Effector memory CD8-positive, alpha-beta T cell (primary cell): Measurements from ENCODE around the gene MST1R.
"Not testable (repeated sequence)": the region's sequence is repeated elsewhere in the genome, so short reads cannot be mapped to it uniquely, and the experiment has no call there.

Source experiments
- ATAC-seq: fragments of 150-1000 bp; cut with Tn5 transposase; replicated peaks from 2 replicates; pipeline ENCODE4 v1.10.0; 2021; ENCODE audit warnings: mild to moderate bottlenecking, moderate library complexity
- DNase-seq, 3 experiments: peaks; one replicate each; pipeline ENCODE4 v3.0.0; 2021
- H3K27ac Mint-ChIP-seq, 2 donors: one replicate each; pipeline ENCODE4 v1.8.0; 2022; ENCODE audit warnings: mild to moderate bottlenecking in 2 of 2, mixed read lengths in 2 of 2, moderate library complexity in 2 of 2
- H3K27me3 Mint-ChIP-seq, 2 donors: one replicate each; pipeline ENCODE4 v1.8.0; 2022; ENCODE audit warnings: mixed read lengths in 2 of 2
- H3K36me3 Mint-ChIP-seq: one replicate; pipeline ENCODE4 v1.8.0; 2022; ENCODE audit warnings: mild to moderate bottlenecking, moderate library complexity, mixed read lengths; ENCODE audit not compliant: insufficient read depth
- H3K4me1 Mint-ChIP-seq, 2 donors: one replicate each; pipeline ENCODE4 v1.8.0; 2022; ENCODE audit warnings: low read depth in 2 of 2, mixed read lengths in 2 of 2
- H3K4me3 Mint-ChIP-seq, 2 donors: one replicate each; pipeline ENCODE4 v1.8.0; 2022; ENCODE audit warnings: mild to moderate bottlenecking in 2 of 2, mixed read lengths in 2 of 2, moderate library complexity in 2 of 2
- H3K9me3 Mint-ChIP-seq, 2 donors: one replicate each; pipeline ENCODE4 v1.8.0; 2022; ENCODE audit warnings: mixed read lengths in 2 of 2

Gene MST1R

GRCh38 chr3:49927798-49928197 lies 24.1 kb upstream of the MST1R start:
- H3K36me3 Mint-ChIP-seq: peaks cover 7% of the 10 kb centered on the region
- ATAC-seq: no peak
- DNase-seq: no peak
- H3K4me1 Mint-ChIP-seq: peaks cover 18 to 24% of the 10 kb centered on the region in 2 donors
- no peak overlapping the region for H3K4me3 Mint-ChIP-seq
- H3K27ac Mint-ChIP-seq: no peak overlapping the region
- H3K27me3 Mint-ChIP-seq: no peaks in the 10 kb centered on the region
- H3K9me3 Mint-ChIP-seq: no peaks in the 10 kb centered on the region

GRCh38 chr3:49926117-49926728 lies 22.6 kb upstream of the MST1R start:
- Mint-ChIP-seq H3K9me3 (no peaks in the 10 kb centered on the region), H3K27ac (peak overlapping the region in 1 of 2 donors; percentile 0), H3K27me3 (no peaks in the 10 kb centered on the region), H3K4me3 (no peak overlapping the region), H3K4me1 (peaks cover 18 to 24% of the 10 kb centered on the region in 2 donors), H3K36me3 (peaks cover 7% of the 10 kb centered on the region)
- DNase-seq: no peak
- ATAC-seq: no peak

- no peak for ATAC-seq
- Mint-ChIP-seq H3K4me1 (peaks cover 18 to 24% of the 10 kb centered on the region in 2 donors), H3K27me3 (no peaks in the 10 kb centered on the region), H3K9me3 (no peaks in the 10 kb centered on the region), H3K36me3 (peaks cover 10% of the 10 kb centered on the region), H3K27ac (no peak overlapping the region), H3K4me3 (no peak overlapping the region)
- no peak for DNase-seq
Observed at GRCh38 chr3:49925485-49925884, 21.8 kb upstream of the MST1R start.

- ATAC-seq (no peak), DNase-seq (no peak)
- Mint-ChIP-seq H3K9me3 (no peaks in the 10 kb centered on the region), H3K36me3 (peaks cover 14% of the 10 kb centered on the region), H3K27me3 (no peaks in the 10 kb centered on the region), H3K4me1 (peaks cover 14 to 19% of the 10 kb centered on the region in 2 donors), H3K27ac (no peak overlapping the region), H3K4me3 (no peak overlapping the region)
Observed at GRCh38 chr3:49924683-49925082, 21.0 kb upstream of the MST1R start.

GRCh38 chr3:49917806-49918590 lies 14.3 kb upstream of the MST1R start:
- not testable (repeated sequence) for DNase-seq, H3K9me3 Mint-ChIP-seq, H3K27me3 Mint-ChIP-seq, ATAC-seq, H3K4me1 Mint-ChIP-seq, H3K4me3 Mint-ChIP-seq
- H3K36me3 Mint-ChIP-seq: peaks cover 19% of the 10 kb centered on the region
- H3K27ac Mint-ChIP-seq: peak overlapping the region in 1 of 2 donors; percentile 23

GRCh38 chr3:49916686-49917085 lies 13.0 kb upstream of the MST1R start:
- DNase-seq: no peak
- no peaks in the 10 kb centered on the region for H3K9me3 Mint-ChIP-seq
- no peaks in the 10 kb centered on the region for H3K27me3 Mint-ChIP-seq
- peaks cover 24% of the 10 kb centered on the region for H3K36me3 Mint-ChIP-seq
- no peak for ATAC-seq
- peaks cover 0 to 2% of the 10 kb centered on the region in 2 donors for H3K4me1 Mint-ChIP-seq
- H3K4me3 Mint-ChIP-seq: no peak overlapping the region
- H3K27ac Mint-ChIP-seq: no peak overlapping the region

GRCh38 chr3:49914906-49915305 lies 11.2 kb upstream of the MST1R start:
- DNase-seq (no peak), ATAC-seq (no peak)
- Mint-ChIP-seq H3K9me3 (no peaks in the 10 kb centered on the region), H3K27ac (no peak overlapping the region), H3K27me3 (no peaks in the 10 kb centered on the region), H3K36me3 (peaks cover 17% of the 10 kb centered on the region), H3K4me1 (peaks cover 0 to 2% of the 10 kb centered on the region in 2 donors), H3K4me3 (no peak overlapping the region)

- no peak for ATAC-seq
- no peaks in the 10 kb centered on the region for H3K9me3 Mint-ChIP-seq
- no peak overlapping the region for H3K4me3 Mint-ChIP-seq
- peaks cover 0 to 2% of the 10 kb centered on the region in 2 donors for H3K4me1 Mint-ChIP-seq
- no peaks in the 10 kb centered on the region for H3K27me3 Mint-ChIP-seq
- no peak for DNase-seq
- peaks cover 19% of the 10 kb centered on the region for H3K36me3 Mint-ChIP-seq
- peak overlapping the region in 1 of 2 donors; percentile 13 for H3K27ac Mint-ChIP-seq
Observed at GRCh38 chr3:49912881-49913281, 9.2 kb upstream of the MST1R start.

GRCh38 chr3:49911611-49912010 lies 7.9 kb upstream of the MST1R start:
- Mint-ChIP-seq H3K27ac (no peak overlapping the region), H3K4me3 (no peak overlapping the region), H3K36me3 (peaks cover 14% of the 10 kb centered on the region), H3K9me3 (no peaks in the 10 kb centered on the region), H3K4me1 (peaks cover 2 to 4% of the 10 kb centered on the region in 2 donors), H3K27me3 (no peaks in the 10 kb centered on the region)
- DNase-seq (no peak), ATAC-seq (no peak)

- peaks cover 14% of the 10 kb centered on the region for H3K36me3 Mint-ChIP-seq
- no peak for DNase-seq
- H3K27ac Mint-ChIP-seq: peak overlapping the region in 1 of 2 donors; percentile 32
- H3K27me3 Mint-ChIP-seq: no peaks in the 10 kb centered on the region
- ATAC-seq: no peak
- no peak overlapping the region for H3K4me3 Mint-ChIP-seq
- no peaks in the 10 kb centered on the region for H3K9me3 Mint-ChIP-seq
- peaks cover 4 to 5% of the 10 kb centered on the region in 2 donors for H3K4me1 Mint-ChIP-seq
Observed at GRCh38 chr3:49911124-49911420, 7.4 kb upstream of the MST1R start.

- no peak for DNase-seq
- no peak for ATAC-seq
- H3K27me3 Mint-ChIP-seq: no peaks in the 10 kb centered on the region
Observed at GRCh38 chr3:49910409-49911123, 6.9 kb upstream of the MST1R start.

GRCh38 chr3:49908373-49909199 lies 4.9 kb upstream of the MST1R start:
- ATAC-seq (no peak), DNase-seq (no peak)
- Mint-ChIP-seq H3K27ac (no peak overlapping the region), H3K4me3 (no peak overlapping the region), H3K9me3 (no peaks in the 10 kb centered on the region), H3K27me3 (no peaks in the 10 kb centered on the region), H3K4me1 (peaks cover 12 to 18% of the 10 kb centered on the region in 2 donors), H3K36me3 (peaks cover 13% of the 10 kb centered on the region)

More at GRCh38 chr3:49910409-49911123, 6.9 kb upstream of the MST1R start:
- Mint-ChIP-seq H3K9me3 (no peaks in the 10 kb centered on the region), H3K4me1 (peaks cover 8 to 10% of the 10 kb centered on the region in 2 donors), H3K4me3 (no peak overlapping the region), H3K27ac (peak overlapping the region in 1 of 2 donors; percentile 32), H3K36me3 (peaks cover 14% of the 10 kb centered on the region)
